A549 (cell line): ENCODE data around the gene MXI1.
"Not testable (repeated sequence)": the region's sequence is repeated elsewhere in the genome, so short reads cannot be mapped to it uniquely, and the experiment has no call there.

Source experiments
- CEBPB ChIP-seq, 2 experiments: fragments of >200 bp in 1 of 2; sonication (Bioruptor Twin) in 1 of 2; formaldehyde crosslinking in 1 of 2; IDR thresholded peaks; 2 replicates each; pipeline ENCODE4 v1.6.1; 2012 to 2016
- EP300 ChIP-seq, 2 experiments: fragments of >200 bp; sonication (Bioruptor Twin); formaldehyde crosslinking; IDR thresholded peaks; 2 replicates in 1 of 2; 3 replicates in 1 of 2; pipeline ENCODE4 v1.6.1; 2016 to 2017
- ESRRA ChIP-seq: fragments of 150-350 bp; IDR thresholded peaks from 2 replicates; pipeline ENCODE4 v1.6.1; 2014; ENCODE audit warnings: mild to moderate bottlenecking, low read length, borderline replicate concordance
- FOSL2 ChIP-seq, 2 experiments: fragments of 450-650 bp in 1 of 2; fragments of >200 bp in 1 of 2; sonication (Bioruptor Twin) in 1 of 2; formaldehyde crosslinking; IDR thresholded peaks; 2 replicates each; pipeline versions ENCODE4 v1.5.0 to v1.6.1; 2016 to 2020; ENCODE audit warnings: mild to moderate bottlenecking in 1 of 2, moderate library complexity in 1 of 2
- HOXA7 ChIP-seq: fragments of 250-450 bp; sonication (Bioruptor Pico); IDR thresholded peaks from 2 replicates; pipeline ENCODE4 v1.5.0; 2020; ENCODE audit warnings: mild to moderate bottlenecking, moderate library complexity
- KDM1A ChIP-seq: fragments of 200-600 bp; sonication (generic); IDR thresholded peaks from 2 replicates; pipeline ENCODE4 v1.6.1; 2016; ENCODE audit warnings: low read depth, mild to moderate bottlenecking
- NR3C1 ChIP-seq: fragments of >200 bp; sonication (Bioruptor Twin); formaldehyde crosslinking; IDR thresholded peaks from 3 replicates; pipeline ENCODE4 v1.6.1; 2017
- POLR2A ChIP-seq: IDR thresholded peaks from 2 replicates; pipeline ENCODE4 v1.6.1; 2012; ENCODE audit warnings: mild to moderate bottlenecking, low read length
- RAD21 ChIP-seq, 2 experiments: fragments of >200 bp in 1 of 2; sonication (Bioruptor Twin) in 1 of 2; formaldehyde crosslinking in 1 of 2; IDR thresholded peaks in 1 of 2; conservative IDR thresholded peaks in 1 of 2; 2 replicates in 1 of 2; 3 replicates in 1 of 2; pipeline ENCODE4 v1.6.1; 2012 to 2018; ENCODE audit warnings: inconsistent platforms in 1 of 2
- RCOR1 ChIP-seq: fragments of 150-350 bp; IDR thresholded peaks from 2 replicates; pipeline ENCODE4 v1.6.1; 2014; ENCODE audit warnings: antibody characterized with exemption, low read length, low read depth
- RFX5 ChIP-seq: fragments of 450-650 bp; IDR thresholded peaks from 2 replicates; pipeline ENCODE4 v1.7.1; 2014; ENCODE audit warnings: antibody characterized with exemption, mild to moderate bottlenecking, moderate library complexity
- TP53 ChIP-seq: fragments of 250-450 bp; sonication (Bioruptor Pico); IDR thresholded peaks from 2 replicates; pipeline ENCODE4 v1.5.0; 2021; ENCODE audit warnings: mild to moderate bottlenecking, moderate library complexity
- TF ChIP-seq, protein P1 (sequence below): IDR thresholded peaks from 2 replicates; pipeline ENCODE4 v1.6.1; 2012
- TF ChIP-seq, protein P2 (sequence below): fragments of >200 bp; sonication (Bioruptor Twin); formaldehyde crosslinking; IDR thresholded peaks from 3 replicates; pipeline ENCODE4 v1.5.1; 2016

DNA sequence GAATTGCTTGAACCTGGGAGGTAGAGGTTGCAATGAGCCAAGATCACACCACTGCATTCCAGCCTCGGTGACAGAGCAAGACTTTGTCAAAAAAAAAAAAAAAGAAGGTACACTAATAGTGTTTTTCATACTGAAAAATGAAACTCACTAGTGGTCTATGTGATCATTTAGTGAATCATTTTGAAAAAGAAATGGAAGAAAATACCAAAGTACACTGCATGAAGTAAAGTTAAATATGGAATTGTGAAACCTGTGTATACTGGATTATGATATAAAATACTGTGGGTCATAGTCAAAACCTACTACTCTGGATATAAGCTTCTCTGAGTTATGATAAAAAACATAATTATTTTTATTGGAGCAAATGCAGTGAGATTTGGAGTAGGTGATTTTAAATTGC, 42.1 kb downstream of the MXI1 start:
- TF ChIP-seq KDM1A; EP300 (IDR thresholded peaks at IDR 0.05); RCOR1; TP53 (CRISPR knock-in tag); POLR2A; RAD21 (conservative IDR thresholded peaks at IDR 0.05 in 1 of 2, IDR thresholded peaks at IDR 0.05 in 1 of 2); CEBPB (IDR thresholded peaks at IDR 0.05); ESRRA; NR3C1; RFX5; HOXA7 (CRISPR knock-in tag); FOSL2 (IDR thresholded peaks at IDR 0.05); FOSL2 (CRISPR knock-in tag; IDR thresholded peaks at IDR 0.05): not testable (repeated sequence)
- TF ChIP-seq, protein P1, sequence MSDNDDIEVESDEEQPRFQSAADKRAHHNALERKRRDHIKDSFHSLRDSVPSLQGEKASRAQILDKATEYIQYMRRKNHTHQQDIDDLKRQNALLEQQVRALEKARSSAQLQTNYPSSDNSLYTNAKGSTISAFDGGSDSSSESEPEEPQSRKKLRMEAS = not testable (repeated sequence)
- TF ChIP-seq, protein P2, sequence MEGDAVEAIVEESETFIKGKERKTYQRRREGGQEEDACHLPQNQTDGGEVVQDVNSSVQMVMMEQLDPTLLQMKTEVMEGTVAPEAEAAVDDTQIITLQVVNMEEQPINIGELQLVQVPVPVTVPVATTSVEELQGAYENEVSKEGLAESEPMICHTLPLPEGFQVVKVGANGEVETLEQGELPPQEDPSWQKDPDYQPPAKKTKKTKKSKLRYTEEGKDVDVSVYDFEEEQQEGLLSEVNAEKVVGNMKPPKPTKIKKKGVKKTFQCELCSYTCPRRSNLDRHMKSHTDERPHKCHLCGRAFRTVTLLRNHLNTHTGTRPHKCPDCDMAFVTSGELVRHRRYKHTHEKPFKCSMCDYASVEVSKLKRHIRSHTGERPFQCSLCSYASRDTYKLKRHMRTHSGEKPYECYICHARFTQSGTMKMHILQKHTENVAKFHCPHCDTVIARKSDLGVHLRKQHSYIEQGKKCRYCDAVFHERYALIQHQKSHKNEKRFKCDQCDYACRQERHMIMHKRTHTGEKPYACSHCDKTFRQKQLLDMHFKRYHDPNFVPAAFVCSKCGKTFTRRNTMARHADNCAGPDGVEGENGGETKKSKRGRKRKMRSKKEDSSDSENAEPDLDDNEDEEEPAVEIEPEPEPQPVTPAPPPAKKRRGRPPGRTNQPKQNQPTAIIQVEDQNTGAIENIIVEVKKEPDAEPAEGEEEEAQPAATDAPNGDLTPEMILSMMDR = not testable (repeated sequence)
